H7 (cell line): ENCODE data around the gene KRTAP4-11. TPM values are rescaled to one million over a fixed set of nuclear protein-coding genes. Genes with fewer than 3 reads are reported as not detected.
"Not testable (repeated sequence)": the region's sequence is repeated elsewhere in the genome, so short reads cannot be mapped to it uniquely, and the experiment has no call there.

Experiments used
- DNase-seq: peaks from one replicate; pipeline ENCODE4 v3.0.0; 2012
- H3K27me3 ChIP-seq: 2 replicates; pipeline ENCODE4 v1.6.0; 2011; ENCODE audit warnings: mild to moderate bottlenecking, low read length; ENCODE audit not compliant: control insufficient read depth, insufficient read depth
- H3K36me3 ChIP-seq: replicated peaks from 2 replicates; pipeline ENCODE4 v1.5.1; 2011; ENCODE audit warnings: low read length; ENCODE audit not compliant: control insufficient read depth, insufficient read depth
- H3K4me3 ChIP-seq: 2 replicates; pipeline ENCODE4 v1.5.1; 2011; ENCODE audit warnings: low read depth, mild to moderate bottlenecking, control low read depth, low read length, moderate library complexity; ENCODE audit not compliant: insufficient read depth
- total RNA-seq: library from RNA; depleted of rRNA; stranded (reverse); fragments of >200 nt; shearing (Covaris generic); gene quantifications from 2 replicates; pipeline ENCODE4 v1.2.3, GENCODE V29; 2014

KRTAP4-11 gene
- total RNA-seq, 1 experiment from 2014 or later: not detected

- no peak within 1 kb of the TSS for H3K4me3 ChIP-seq
- no peaks in the 10 kb centered on the region for H3K36me3 ChIP-seq
- DNase-seq: no peak
- no peaks in the 10 kb centered on the region for H3K27me3 ChIP-seq
These were observed 22.4 kb upstream of the KRTAP4-11 start, which contains the start of gene KRTAP4-6 for GRCh38 chr17:41140360-41141131. KRTAP4-6 (minus strand) TSS chr17:41140544; CDS start chr17:41140487, 57 bp downstream.

- not testable (repeated sequence) for DNase-seq, H3K36me3 ChIP-seq, H3K27me3 ChIP-seq, H3K4me3 ChIP-seq
These were observed 21.7 kb upstream of the KRTAP4-11 start for GRCh38 chr17:41139865-41140264.

GRCh38 chr17:41133880-41134735 lies 15.9 kb upstream of the KRTAP4-11 start:
- Histone ChIP-seq H3K4me3 (no peak overlapping the region), H3K27me3 (no peaks in the 10 kb centered on the region), H3K36me3 (no peaks in the 10 kb centered on the region)
- DNase-seq: no peak

- no peak for DNase-seq
These were observed 13.8 kb upstream of the KRTAP4-11 start for GRCh38 chr17:41131979-41132378.

GRCh38 chr17:41127371-41127770 lies 9.2 kb upstream of the KRTAP4-11 start:
- H3K4me3 ChIP-seq: no peak overlapping the region
- H3K27me3 ChIP-seq: no peaks in the 10 kb centered on the region
- no peak for DNase-seq

More at GRCh38 chr17:41131979-41132378, 13.8 kb upstream of the KRTAP4-11 start:
- Histone ChIP-seq H3K36me3 (no peaks in the 10 kb centered on the region), H3K4me3 (no peak overlapping the region), H3K27me3 (no peaks in the 10 kb centered on the region)

GRCh38 chr17:41126412-41126811 lies 8.2 kb upstream of the KRTAP4-11 start:
- DNase-seq: no peak
- Histone ChIP-seq H3K27me3 (no peaks in the 10 kb centered on the region), H3K36me3 (no peaks in the 10 kb centered on the region), H3K4me3 (no peak overlapping the region)

More at GRCh38 chr17:41127371-41127770, 9.2 kb upstream of the KRTAP4-11 start:
- H3K36me3 ChIP-seq: no peaks in the 10 kb centered on the region

- Histone ChIP-seq H3K4me3 (no peak overlapping the region), H3K36me3 (no peaks in the 10 kb centered on the region), H3K27me3 (no peaks in the 10 kb centered on the region)
- no peak for DNase-seq
These were observed 6.9 kb upstream of the KRTAP4-11 start for GRCh38 chr17:41125064-41125463.

GRCh38 chr17:41123991-41124371 lies 5.8 kb upstream of the KRTAP4-11 start, which contains the start of gene KRTAP4-12:
KRTAP4-12 (minus strand) TSS chr17:41124182; CDS start chr17:41124122, 60 bp downstream.
- not testable (repeated sequence) for DNase-seq, H3K27me3 ChIP-seq, H3K36me3 ChIP-seq, H3K4me3 ChIP-seq

- not testable (repeated sequence) for H3K27me3 ChIP-seq, H3K4me3 ChIP-seq, DNase-seq, H3K36me3 ChIP-seq
These were observed 5.3 kb upstream of the KRTAP4-11 start for GRCh38 chr17:41123292-41123990.

GRCh38 chr17:41121742-41122141 lies 3.6 kb upstream of the KRTAP4-11 start:
- DNase-seq: no peak
- H3K36me3 ChIP-seq: no peaks in the 10 kb centered on the region
- no peak overlapping the region for H3K4me3 ChIP-seq
- no peaks in the 10 kb centered on the region for H3K27me3 ChIP-seq

- H3K4me3 ChIP-seq, H3K27me3 ChIP-seq, DNase-seq, H3K36me3 ChIP-seq: not testable (repeated sequence)
These were observed 1.8 kb upstream of the KRTAP4-11 start for GRCh38 chr17:41119696-41120690.

GRCh38 chr17:41118721-41119120 lies 548 bp upstream of the KRTAP4-11 start:
- Histone ChIP-seq H3K4me3 (no peak overlapping the region), H3K36me3 (no peaks in the 10 kb centered on the region), H3K27me3 (no peaks in the 10 kb centered on the region)
- DNase-seq: no peak

- Histone ChIP-seq H3K36me3 (no peaks in the 10 kb centered on the region), H3K4me3 (no peak overlapping the region), H3K27me3 (no peaks in the 10 kb centered on the region)
- no peak for DNase-seq
These were observed 1.9 kb downstream of the KRTAP4-11 start for GRCh38 chr17:41116297-41116696.
